Neural progenitor cell (in vitro differentiated cells): ENCODE data around the gene ZNF541. TPM values are rescaled to one million over a fixed set of nuclear protein-coding genes. Genes with fewer than 3 reads are reported as not detected.

Experiments
- DNase-seq: peaks from one replicate; pipeline ENCODE4 v3.0.0-alpha.2; 2016; ENCODE audit warnings: low spot score
- H2AFZ ChIP-seq: fragments of 200-600 bp; sonication (generic); replicated peaks from 2 replicates; pipeline ENCODE4 v1.6.1; 2016; ENCODE audit warnings: antibody characterized with exemption
- H3F3A ChIP-seq: fragments of 200-600 bp; sonication (generic); 2 replicates; pipeline ENCODE4 v1.6.1; 2016; ENCODE audit warnings: antibody characterized with exemption, low read depth
- H3K27ac ChIP-seq: fragments of 200-600 bp; sonication (generic); 2 replicates; pipeline ENCODE4 v1.5.1; 2016; ENCODE audit warnings: mild to moderate bottlenecking
- H3K27me3 ChIP-seq: fragments of 200-600 bp; sonication (generic); 2 replicates; pipeline ENCODE4 v1.6.1; 2016; ENCODE audit warnings: mild to moderate bottlenecking, moderate library complexity
- H3K36me3 ChIP-seq: fragments of 200-600 bp; sonication (generic); 2 replicates; pipeline ENCODE4 v1.5.1; 2016
- H3K4me1 ChIP-seq: fragments of 200-600 bp; sonication (generic); 2 replicates; pipeline ENCODE4 v1.6.1; 2016; ENCODE audit warnings: mixed run types
- H3K4me2 ChIP-seq: fragments of 200-600 bp; sonication (generic); 2 replicates; pipeline ENCODE4 v1.6.1; 2016
- H3K4me3 ChIP-seq: fragments of 200-600 bp; sonication (generic); 2 replicates; pipeline ENCODE4 v1.5.1; 2016
- H3K79me2 ChIP-seq: fragments of 200-600 bp; sonication (generic); 2 replicates; pipeline ENCODE4 v1.6.1; 2016; ENCODE audit warnings: low read depth
- H3K9ac ChIP-seq: fragments of 200-600 bp; sonication (generic); 2 replicates; pipeline ENCODE4 v1.6.1; 2016
- H3K9me3 ChIP-seq: fragments of 200-600 bp; sonication (generic); 2 replicates; pipeline ENCODE4 v1.5.1; 2016; ENCODE audit warnings: low read depth
- H4K20me1 ChIP-seq: fragments of 200-600 bp; sonication (generic); 2 replicates; pipeline ENCODE4 v1.6.1; 2016; ENCODE audit warnings: low read depth
- H3K27ac Mint-ChIP-seq: 3 replicates; pipeline ENCODE4 v1.8.0; 2021; ENCODE audit warnings: mixed read lengths
- H3K27me3 Mint-ChIP-seq: 2 replicates; pipeline ENCODE4 v1.8.0; 2022; ENCODE audit warnings: low read depth, mild to moderate bottlenecking, inconsistent platforms, moderate library complexity, mixed read lengths; ENCODE audit not compliant: insufficient read depth
- H3K36me3 Mint-ChIP-seq: 3 replicates; pipeline ENCODE4 v1.8.0; 2021; ENCODE audit warnings: mixed read lengths
- H3K4me1 Mint-ChIP-seq: 3 replicates; pipeline ENCODE4 v1.8.0; 2021; ENCODE audit warnings: mixed read lengths
- H3K4me3 Mint-ChIP-seq: 3 replicates; pipeline ENCODE4 v1.8.0; 2021; ENCODE audit warnings: mild to moderate bottlenecking, moderate library complexity, mixed read lengths
- H3K9me3 Mint-ChIP-seq: 3 replicates; pipeline ENCODE4 v1.8.0; 2020; ENCODE audit warnings: mixed read lengths
- CTCF ChIP-seq: fragments of 200-600 bp; sonication (generic); IDR thresholded peaks from 2 replicates; pipeline ENCODE4 v1.5.1; 2017; ENCODE audit warnings: antibody characterized with exemption, mild to moderate bottlenecking
- EZH2 ChIP-seq: fragments of 200-600 bp; sonication (generic); IDR thresholded peaks from 2 replicates; pipeline ENCODE4 v1.6.1; 2017; ENCODE audit warnings: antibody characterized with exemption, mild to moderate bottlenecking, moderate library complexity
- EZH2phosphoT487 ChIP-seq: fragments of 200-600 bp; sonication (generic); IDR thresholded peaks from 2 replicates; pipeline ENCODE4 v1.6.1; 2017; ENCODE audit warnings: antibody characterized with exemption
- total RNA-seq: library from RNA; depleted of rRNA; stranded (reverse); fragments of >200 nt; gene quantifications from 2 replicates; pipeline ENCODE4 v1.2.3, GENCODE V29; 2015; ENCODE audit warnings: low replicate concordance

The ZNF541 gene
- total RNA-seq = not detected in 2 replicates

DNA sequence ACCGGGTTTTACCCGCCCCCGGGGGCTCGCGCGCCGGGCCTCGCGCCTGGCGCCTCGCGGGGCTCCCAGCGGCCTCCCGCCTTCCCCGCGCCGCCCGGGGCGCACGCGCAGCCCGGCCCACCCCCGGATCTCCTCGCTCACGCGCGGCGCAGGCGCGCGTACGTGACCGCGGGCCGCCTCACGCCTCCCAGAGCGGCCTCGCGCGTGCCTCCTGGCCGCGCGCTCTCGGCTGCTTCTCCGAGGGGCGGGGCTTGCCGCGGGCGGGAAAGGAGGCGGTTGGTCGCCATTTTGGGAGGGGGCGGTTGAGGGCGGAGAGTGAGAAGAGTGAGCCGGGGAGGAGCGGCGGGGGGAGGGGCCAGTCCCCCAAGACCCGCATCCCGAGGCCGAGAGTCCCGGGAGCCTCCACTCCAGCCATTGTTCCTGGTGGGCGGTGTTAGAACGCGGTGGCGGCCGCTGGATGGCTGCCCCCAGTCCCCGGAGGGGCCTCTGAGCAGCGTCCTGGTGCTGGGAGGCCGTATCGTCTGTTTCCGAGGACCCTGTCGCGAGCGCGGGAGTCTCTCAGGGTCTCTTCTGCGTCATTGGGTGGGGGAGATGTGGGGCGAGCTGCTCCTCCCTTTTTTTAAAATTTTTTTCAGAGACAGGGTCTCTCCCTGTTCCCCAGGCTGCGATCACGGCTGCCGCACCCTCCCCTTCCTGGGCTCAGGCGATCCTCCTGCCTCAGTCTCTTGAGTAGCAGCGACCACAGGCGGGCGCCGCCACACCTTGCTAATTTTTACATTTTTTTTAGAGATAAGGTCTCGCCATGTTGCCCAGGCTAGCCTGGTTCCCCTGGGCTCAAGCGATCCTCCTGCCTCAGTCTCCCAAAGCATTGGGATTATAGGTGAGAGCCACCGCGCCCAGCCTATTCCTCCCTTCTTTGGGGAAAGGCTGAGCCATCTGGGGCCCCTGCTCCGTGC, at the start of gene ZNF541:
ZNF541 (minus strand) TSS at position 78 of the 956 bp plus-strand sequence. CDS start 17,292 bp downstream, outside the sequence.
- no peak within 1 kb of the TSS for H3K9ac ChIP-seq
- Mint-ChIP-seq H3K4me1 (no peaks in the 10 kb centered on the region), H3K27me3 (peaks cover 3% of the 10 kb centered on the region), H3K4me3 (no peak within 1 kb of the TSS), H3K27ac (no peak within 1 kb of the TSS), H3K9me3 (no peaks in the 10 kb centered on the region), H3K36me3 (no peaks in the 10 kb centered on the region)
- no peak within 1 kb of the TSS for H2AFZ ChIP-seq
- no peak within 1 kb of the TSS for H3K4me3 ChIP-seq
- H3K4me1 ChIP-seq = no peaks in the 10 kb centered on the region
- no peaks in the 10 kb centered on the region for H3K9me3 ChIP-seq
- H3F3A ChIP-seq = no peaks in the 10 kb centered on the region
- no peaks in the 10 kb centered on the region for H3K79me2 ChIP-seq
- no peaks in the 10 kb centered on the region for H4K20me1 ChIP-seq
- H3K4me2 ChIP-seq = no peak within 1 kb of the TSS
- H3K36me3 ChIP-seq = no peaks in the 10 kb centered on the region
- DNase-seq = no peak
- TF ChIP-seq EZH2phosphoT487 = no peak
- H3K27ac ChIP-seq = no peak within 1 kb of the TSS
- no peaks in the 10 kb centered on the region for H3K27me3 ChIP-seq

DNA sequence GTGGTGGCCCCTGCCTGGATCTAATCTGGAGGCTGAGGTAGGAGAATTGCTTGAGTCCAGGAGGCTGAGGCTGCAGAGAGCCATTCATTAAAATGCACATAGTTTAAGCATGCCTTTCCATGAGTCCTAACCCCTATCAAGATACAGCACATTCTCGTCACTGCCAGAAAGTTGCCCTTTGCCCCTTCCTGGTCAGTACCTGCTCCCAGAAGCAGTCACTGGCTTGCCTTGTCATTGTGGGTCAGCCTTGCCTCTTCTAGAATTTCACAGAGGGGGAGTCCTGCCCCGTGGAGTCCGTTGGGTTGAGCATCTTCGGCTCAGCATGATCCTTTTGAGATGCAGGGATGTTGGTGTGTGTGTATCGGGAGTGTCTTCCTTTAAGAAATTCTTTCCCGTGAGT, 46.8 kb upstream of the ZNF541 start:
- Mint-ChIP-seq H3K4me1 (peaks cover 36% of the 10 kb centered on the region), H3K9me3 (no peaks in the 10 kb centered on the region), H3K27me3 (peaks cover 3% of the 10 kb centered on the region), H3K36me3 (peaks cover 5% of the 10 kb centered on the region), H3K27ac (peak overlapping the region; percentile 18), H3K4me3 (peak overlapping the region; percentile 58)
- peaks cover 100% of the 10 kb centered on the region for H4K20me1 ChIP-seq
- no peaks in the 10 kb centered on the region for H3K9me3 ChIP-seq
- H2AFZ ChIP-seq = no peak overlapping the region
- no peak overlapping the region for H3K9ac ChIP-seq
- peak overlapping the region; percentile 22 for H3K4me2 ChIP-seq
- H3K79me2 ChIP-seq = peaks cover 100% of the 10 kb centered on the region
- no peak overlapping the region for H3K4me3 ChIP-seq
- H3F3A ChIP-seq = peaks cover 20% of the 10 kb centered on the region
- H3K4me1 ChIP-seq = peaks cover 7% of the 10 kb centered on the region
- H3K27ac ChIP-seq = no peak overlapping the region
- no peaks in the 10 kb centered on the region for H3K36me3 ChIP-seq
- TF ChIP-seq EZH2 (no peak), EZH2phosphoT487 (no peak), CTCF (no peak)
- peak; percentile 22 for DNase-seq
- H3K27me3 ChIP-seq = no peaks in the 10 kb centered on the region

GRCh38 chr19:47618771-47619170, 45.8 kb upstream of the ZNF541 start:
- H3K9me3 Mint-ChIP-seq = no peaks in the 10 kb centered on the region
- H3K27ac ChIP-seq = no peak overlapping the region
- H3K4me1 ChIP-seq = peaks cover 10% of the 10 kb centered on the region
- H3K27ac Mint-ChIP-seq = no peak overlapping the region
- H3K4me2 ChIP-seq = no peak overlapping the region
- H3K4me1 Mint-ChIP-seq = peaks cover 40% of the 10 kb centered on the region
- no peak for DNase-seq
- H3K4me3 ChIP-seq = no peak overlapping the region
- H3K36me3 ChIP-seq = no peaks in the 10 kb centered on the region
- peaks cover 100% of the 10 kb centered on the region for H4K20me1 ChIP-seq
- no peaks in the 10 kb centered on the region for H3K9me3 ChIP-seq
- no peaks in the 10 kb centered on the region for H3K27me3 ChIP-seq
- H3K79me2 ChIP-seq = peaks cover 100% of the 10 kb centered on the region
- no peak overlapping the region for H2AFZ ChIP-seq
- H3K27me3 Mint-ChIP-seq = no peaks in the 10 kb centered on the region
- no peak overlapping the region for H3K4me3 Mint-ChIP-seq
- peaks cover 29% of the 10 kb centered on the region for H3F3A ChIP-seq
- H3K9ac ChIP-seq = no peak overlapping the region
- H3K36me3 Mint-ChIP-seq = peaks cover 5% of the 10 kb centered on the region
- no peak for TF ChIP-seq EZH2
- TF ChIP-seq EZH2phosphoT487 = no peak
- TF ChIP-seq CTCF = no peak

GRCh38 chr19:47615714-47616113, 42.8 kb upstream of the ZNF541 start:
- H3K4me3 ChIP-seq = no peak overlapping the region
- no peaks in the 10 kb centered on the region for H3K36me3 ChIP-seq
- H3K9me3 Mint-ChIP-seq = no peaks in the 10 kb centered on the region
- H2AFZ ChIP-seq = no peak overlapping the region
- no peaks in the 10 kb centered on the region for H3K9me3 ChIP-seq
- peaks cover 61% of the 10 kb centered on the region for H3K4me1 Mint-ChIP-seq
- DNase-seq = no peak
- TF ChIP-seq EZH2phosphoT487 (no peak), CTCF (no peak), EZH2 (no peak)
- no peak overlapping the region for H3K27ac ChIP-seq
- H3K79me2 ChIP-seq = peaks cover 100% of the 10 kb centered on the region
- H3K4me2 ChIP-seq = no peak overlapping the region
- peak overlapping the region; percentile 48 for H3K4me3 Mint-ChIP-seq
- H4K20me1 ChIP-seq = peaks cover 100% of the 10 kb centered on the region
- peaks cover 47% of the 10 kb centered on the region for H3F3A ChIP-seq
- no peaks in the 10 kb centered on the region for H3K27me3 ChIP-seq
- peaks cover 2% of the 10 kb centered on the region for H3K27me3 Mint-ChIP-seq
- peaks cover 7% of the 10 kb centered on the region for H3K36me3 Mint-ChIP-seq
- H3K27ac Mint-ChIP-seq = no peak overlapping the region
- no peak overlapping the region for H3K9ac ChIP-seq
- peaks cover 31% of the 10 kb centered on the region for H3K4me1 ChIP-seq
